Lower leg skin (tissue), 4 donors: ENCODE data around the gene PIP5K1C. TPM values are rescaled to one million over a fixed set of nuclear protein-coding genes. Genes with fewer than 3 reads are reported as not detected.

Experiments used
- DNase-seq, 2 donors: peaks; one replicate each; pipeline ENCODE4 v3.0.0-alpha.2; 2019; ENCODE audit warnings: low spot score in 2 of 2
- H3K4me3 ChIP-seq: fragments of 200-600 bp; sonication (generic); 2 replicates; pipeline ENCODE4 v1.5.1; 2017; ENCODE audit warnings: mild to moderate bottlenecking, low read depth; ENCODE audit not compliant: poor library complexity, severe bottlenecking
- POLR2A ChIP-seq, 2 donors: fragments of 450-650 bp; IDR thresholded peaks; one replicate each; pipeline ENCODE4 v1.6.1; 2016 to 2017; ENCODE audit warnings: antibody characterized with exemption in 2 of 2, mild to moderate bottlenecking in 1 of 2, moderate library complexity in 1 of 2
- WGBS, 2 donors: methylation state at CpG; one replicate each; pipeline ENCODE4 v1.1.5; 2018; 5-methylcytosine and 5-hydroxymethylcytosine counted together
- intact Hi-C: fragments of 100-400 bp; cut with DNase I; formaldehyde crosslinking; loops from one replicate; pipeline ENCODE4 v1.15.0; 2023; ENCODE audit warnings: low total_unique reads
- total RNA-seq, 4 donors: library from RNA; depleted of rRNA; stranded (reverse); fragments of >200 nt; gene quantifications; one replicate each; pipeline ENCODE4 v1.1.0, GENCODE V29; 2016
- TF ChIP-seq, protein P1 (sequence below), 3 donors: fragments of 450-650 bp; IDR thresholded peaks; one replicate each; pipeline ENCODE4 v1.5.1; 2016; ENCODE audit warnings: antibody characterized with exemption in 3 of 3, mild to moderate bottlenecking in 3 of 3, moderate library complexity in 2 of 3

PIP5K1C gene
- total RNA-seq, 4 donors from 2014 or later: 14.1 to 27.3 (median 22.1) TPM

DNA sequence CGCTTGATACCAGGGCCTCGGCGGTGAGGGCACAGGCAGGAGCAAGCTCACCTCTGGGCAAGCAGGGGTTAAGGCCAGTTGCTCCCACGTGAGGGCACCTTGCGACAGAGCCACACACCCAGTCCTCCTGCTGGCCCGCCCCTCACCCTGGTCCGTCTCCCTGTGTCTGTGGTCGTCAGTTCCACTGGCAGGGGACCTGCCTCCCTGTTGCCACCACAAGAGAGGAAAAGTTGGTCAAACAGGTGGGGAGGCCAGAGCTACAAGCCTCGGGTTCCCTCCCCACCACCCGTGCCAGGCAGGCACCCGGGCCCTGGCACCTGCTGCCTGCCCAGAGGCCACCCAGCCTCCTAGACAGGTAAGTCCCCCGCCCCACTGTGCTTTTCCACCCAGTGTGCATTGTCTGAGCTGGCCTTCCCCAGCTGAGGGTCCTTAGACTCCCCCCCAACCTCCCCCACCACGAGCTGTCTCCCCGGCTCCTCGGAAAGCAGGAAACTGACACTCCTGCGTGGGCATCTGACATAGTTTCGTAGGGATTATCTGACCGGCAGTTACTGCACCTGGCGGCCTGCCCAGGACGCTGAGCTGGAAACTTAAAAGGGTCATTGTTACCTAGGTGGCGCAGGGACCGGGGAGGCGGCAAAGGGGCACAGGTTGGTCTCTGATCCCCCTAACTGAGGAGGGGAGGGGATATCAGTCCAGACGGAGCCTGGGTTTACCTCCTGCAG lies 8.1 kb upstream of the PIP5K1C start, which contains the start of gene TJP3:
TJP3 (plus strand) TSS at position 178 of the 725 bp plus-strand sequence. CDS start 20,049 bp downstream, outside the sequence.
- DNase-seq: no peak
- WGBS, 2 donors: 22 to 27% methylated on average over 14 to 24 of the region's 24 CpGs

GRCh38 chr19:3707868-3708206 lies 7.6 kb upstream of the PIP5K1C start:
- no peak for DNase-seq
- no peak overlapping the region for H3K4me3 ChIP-seq
- 65 to 82% methylated on average over 11 to 12 of the region's 12 CpGs for WGBS, 2 donors
- TF ChIP-seq, protein P1, sequence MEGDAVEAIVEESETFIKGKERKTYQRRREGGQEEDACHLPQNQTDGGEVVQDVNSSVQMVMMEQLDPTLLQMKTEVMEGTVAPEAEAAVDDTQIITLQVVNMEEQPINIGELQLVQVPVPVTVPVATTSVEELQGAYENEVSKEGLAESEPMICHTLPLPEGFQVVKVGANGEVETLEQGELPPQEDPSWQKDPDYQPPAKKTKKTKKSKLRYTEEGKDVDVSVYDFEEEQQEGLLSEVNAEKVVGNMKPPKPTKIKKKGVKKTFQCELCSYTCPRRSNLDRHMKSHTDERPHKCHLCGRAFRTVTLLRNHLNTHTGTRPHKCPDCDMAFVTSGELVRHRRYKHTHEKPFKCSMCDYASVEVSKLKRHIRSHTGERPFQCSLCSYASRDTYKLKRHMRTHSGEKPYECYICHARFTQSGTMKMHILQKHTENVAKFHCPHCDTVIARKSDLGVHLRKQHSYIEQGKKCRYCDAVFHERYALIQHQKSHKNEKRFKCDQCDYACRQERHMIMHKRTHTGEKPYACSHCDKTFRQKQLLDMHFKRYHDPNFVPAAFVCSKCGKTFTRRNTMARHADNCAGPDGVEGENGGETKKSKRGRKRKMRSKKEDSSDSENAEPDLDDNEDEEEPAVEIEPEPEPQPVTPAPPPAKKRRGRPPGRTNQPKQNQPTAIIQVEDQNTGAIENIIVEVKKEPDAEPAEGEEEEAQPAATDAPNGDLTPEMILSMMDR (IDR thresholded peaks at IDR 0.05): no peak
- no peak for TF ChIP-seq POLR2A (IDR thresholded peaks at IDR 0.05)
- intact Hi-C loops: no loop called here

More for the DNA sequence above, 8.1 kb upstream of the PIP5K1C start, which contains the start of gene TJP3:
- TF ChIP-seq, protein P1 (IDR thresholded peaks at IDR 0.05): no peak
- TF ChIP-seq POLR2A (IDR thresholded peaks at IDR 0.05): no peak
- intact Hi-C loops: no loop called here
- H3K4me3 ChIP-seq: no peak within 1 kb of the TSS

- intact Hi-C loops: no loop called here
- no peak for TF ChIP-seq POLR2A (IDR thresholded peaks at IDR 0.05)
- TF ChIP-seq, protein P1 (IDR thresholded peaks at IDR 0.05): no peak
- no peak overlapping the region for H3K4me3 ChIP-seq
- WGBS, 2 donors: 21 to 24% methylated on average over 1 of the region's 1 CpG
- no peak for DNase-seq
These were observed 932 bp upstream of the PIP5K1C start for GRCh38 chr19:3701200-3701599.

DNA sequence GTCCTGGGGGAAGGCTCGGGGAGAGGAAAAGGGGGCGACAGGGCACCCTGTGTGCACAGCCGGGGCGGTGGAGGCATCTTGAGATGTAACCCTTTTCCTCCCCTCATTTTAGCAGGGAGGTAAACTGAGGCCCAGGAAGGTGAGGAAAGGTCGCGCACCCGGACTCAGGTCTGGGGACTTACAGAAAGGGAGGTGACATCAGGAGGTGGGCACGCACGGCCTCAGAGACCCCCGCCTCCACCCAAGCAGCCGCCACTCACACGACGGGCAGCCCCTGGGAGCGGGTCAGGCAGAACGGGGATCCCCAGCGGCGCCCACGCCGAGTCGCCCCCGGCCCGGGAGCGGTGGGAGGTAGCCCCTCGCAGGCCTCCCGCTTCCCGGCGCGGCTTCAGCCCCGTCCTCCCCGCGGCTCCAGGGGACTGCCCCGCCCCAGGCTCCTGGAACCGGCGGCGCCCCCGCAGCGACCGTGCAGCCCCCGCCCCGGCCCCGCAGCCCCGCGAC lies 477 bp downstream of the PIP5K1C start:
- H3K4me3 ChIP-seq: peak overlapping the region; percentile 81
- intact Hi-C loops: loop anchor here (5.0 kb wide), 1 partner anchor 37 kb away; no protein-coding TSS in a partner anchor
- DNase-seq: peak in 1 of 2 donors; percentile 83
- TF ChIP-seq POLR2A (IDR thresholded peaks at IDR 0.05): no peak
- 0 to 1% methylated on average over 20 to 36 of the region's 43 CpGs for WGBS, 2 donors

DNA sequence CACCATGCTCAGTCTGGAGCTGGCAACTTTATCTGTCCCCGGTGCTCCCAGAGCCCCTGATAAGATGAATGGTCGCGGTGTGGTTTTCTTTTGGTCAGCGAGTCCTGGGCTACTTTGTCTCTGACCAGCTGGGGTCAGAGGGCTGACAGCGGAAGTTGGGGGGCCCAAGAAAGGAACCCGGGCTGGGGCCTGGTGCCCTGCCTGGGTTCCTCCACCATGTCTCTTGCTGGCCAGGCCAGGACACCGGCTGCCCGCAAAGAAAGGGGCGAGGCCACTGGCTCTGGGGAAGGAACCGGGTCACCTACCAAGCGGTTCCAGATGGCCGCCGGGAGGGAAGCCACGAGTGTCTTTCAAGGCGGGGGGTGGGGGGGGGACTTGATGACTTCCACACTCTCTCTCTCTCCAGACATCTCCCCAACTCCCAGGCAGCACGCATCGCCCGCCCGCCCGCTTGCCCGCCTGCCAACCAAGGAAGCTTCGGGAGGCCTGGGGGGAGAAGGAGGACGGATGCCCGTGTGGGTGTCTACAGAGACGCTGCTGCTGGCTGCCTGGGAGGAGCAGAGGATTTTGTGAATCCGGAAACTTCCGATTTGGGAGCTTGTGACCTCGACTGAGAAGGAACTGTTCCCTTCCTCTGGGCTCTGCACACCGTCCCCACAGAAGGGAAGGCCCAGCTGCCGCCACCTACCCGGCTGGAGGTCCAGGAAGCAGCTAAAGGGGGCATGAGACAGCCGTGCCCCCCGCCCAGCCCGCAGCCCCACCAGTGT lies 1.1 kb downstream of the PIP5K1C start:
- H3K4me3 ChIP-seq: peak overlapping the region; percentile 81
- TF ChIP-seq, protein P1 (IDR thresholded peaks at IDR 0.05): no peak
- no peak for TF ChIP-seq POLR2A (IDR thresholded peaks at IDR 0.05)
- WGBS, 2 donors: 7 to 9% methylated on average over 26 to 27 of the region's 34 CpGs
- peak; percentile 49 to 85 for DNase-seq
- intact Hi-C loops: loop anchor here (5.0 kb wide), 1 partner anchor 37 kb away; no protein-coding TSS in a partner anchor
